NCI-H2227 treated with DMSO at 0.1 percent for 48 hours (cell line): ENCODE data around the gene MEF2B.
"Not testable (repeated sequence)": the region's sequence is repeated elsewhere in the genome, so short reads cannot be mapped to it uniquely, and the experiment has no call there.

Experiments
- DNase-seq: peaks from one replicate; lab custom pipeline; 2025; lab: John Stamatoyannopoulos, UW

MEF2B gene

GRCh38 chr19:19123386-19123785, 46.7 kb downstream of the MEF2B start:
- DNase-seq: no peak

GRCh38 chr19:19122902-19123301, 47.2 kb downstream of the MEF2B start:
- no peak for DNase-seq

GRCh38 chr19:19121371-19121770, 48.7 kb downstream of the MEF2B start:
- DNase-seq: no peak

DNA sequence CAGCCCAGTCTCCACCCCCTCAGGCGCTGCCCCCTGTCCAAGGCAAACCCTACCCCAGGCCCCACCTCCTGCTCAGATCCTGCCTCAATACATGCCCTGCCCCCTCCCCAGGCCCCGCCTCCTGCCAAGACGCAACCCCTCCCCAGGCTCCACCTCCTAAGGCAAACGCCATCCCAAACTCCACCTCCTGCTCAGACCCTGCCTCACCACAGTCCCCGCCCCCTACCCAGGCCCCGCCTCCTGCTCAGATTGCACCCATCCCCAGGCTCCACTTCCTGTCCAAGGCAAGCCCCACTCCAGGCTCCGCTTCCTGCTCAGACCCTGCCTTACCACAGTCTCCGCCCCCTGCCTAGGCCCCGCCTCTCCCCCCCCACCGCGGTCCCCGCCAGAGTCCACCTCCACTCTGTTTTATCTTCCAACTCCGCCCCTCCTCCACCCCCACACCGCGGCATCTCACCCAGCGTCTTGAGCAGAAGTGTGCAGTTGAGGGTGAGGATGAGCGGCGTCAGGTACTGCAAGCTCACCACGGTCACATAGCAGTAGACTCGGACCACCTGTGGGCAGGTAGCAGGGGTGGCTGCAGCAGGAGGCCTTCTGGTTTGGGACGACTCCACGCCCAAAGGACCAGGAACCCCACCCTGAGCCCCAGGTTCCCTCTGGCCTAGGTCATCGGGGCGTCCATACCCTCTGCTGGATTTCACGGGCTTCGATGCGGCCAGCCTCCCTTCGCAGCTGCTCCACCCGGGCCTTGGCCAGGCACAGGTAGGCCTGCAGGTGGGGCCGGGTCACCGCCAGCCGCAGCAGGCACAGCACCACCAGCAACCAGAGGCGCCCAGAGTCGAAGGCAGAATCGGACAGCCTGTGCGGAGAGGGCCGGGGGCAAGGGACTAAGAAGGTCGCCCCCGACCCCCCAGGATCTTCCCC, 49.5 kb downstream of the MEF2B start:
- DNase-seq: no peak

DNA sequence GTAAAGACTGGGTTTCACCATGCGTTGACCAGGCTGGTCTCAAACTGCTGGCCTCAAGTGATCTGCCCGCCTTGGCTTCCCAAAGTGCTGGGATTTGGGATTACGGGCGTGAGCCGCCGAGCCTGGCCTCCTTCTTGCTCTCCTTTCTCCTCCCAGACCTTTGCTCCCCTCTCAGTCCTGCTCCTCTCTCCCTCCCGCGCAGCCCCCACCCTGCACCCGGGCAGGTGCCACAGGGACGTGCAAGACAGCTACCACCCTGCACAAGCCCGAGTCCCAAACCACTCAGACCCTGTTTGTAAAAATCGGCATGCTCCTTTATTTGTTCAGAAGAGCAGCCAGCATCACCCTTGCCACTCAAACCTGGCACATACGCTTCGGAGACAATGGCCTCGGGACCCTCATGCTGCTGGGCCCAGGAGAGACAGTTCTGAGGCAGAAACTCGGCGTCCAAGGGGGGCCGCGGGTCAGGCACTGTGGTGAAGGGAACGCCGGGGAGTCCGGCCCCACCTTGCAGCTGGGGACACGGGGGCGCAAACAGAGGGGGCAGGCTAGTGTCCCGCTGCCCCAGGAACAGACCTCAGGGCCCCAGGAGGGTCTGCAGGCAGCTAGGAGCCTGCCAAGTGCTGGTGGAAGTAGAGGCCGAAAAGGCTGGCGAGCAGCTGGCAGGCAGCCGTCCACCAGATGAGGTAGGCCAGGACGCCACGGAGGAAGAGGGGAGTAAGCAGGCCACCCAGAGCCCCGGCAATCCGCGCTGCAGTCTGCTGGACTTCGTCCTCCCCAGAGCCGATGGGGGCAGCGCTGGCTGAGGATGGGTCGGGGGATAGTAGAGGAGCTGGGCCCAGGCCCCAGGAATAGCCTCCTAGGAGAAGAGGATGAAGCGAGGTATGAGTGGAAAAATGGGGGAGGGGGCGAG, 50.5 kb downstream of the MEF2B start:
- no peak for DNase-seq

- no peak for DNase-seq
Measured at GRCh38 chr19:19115954-19116353, 54.1 kb downstream of the MEF2B start.

DNA sequence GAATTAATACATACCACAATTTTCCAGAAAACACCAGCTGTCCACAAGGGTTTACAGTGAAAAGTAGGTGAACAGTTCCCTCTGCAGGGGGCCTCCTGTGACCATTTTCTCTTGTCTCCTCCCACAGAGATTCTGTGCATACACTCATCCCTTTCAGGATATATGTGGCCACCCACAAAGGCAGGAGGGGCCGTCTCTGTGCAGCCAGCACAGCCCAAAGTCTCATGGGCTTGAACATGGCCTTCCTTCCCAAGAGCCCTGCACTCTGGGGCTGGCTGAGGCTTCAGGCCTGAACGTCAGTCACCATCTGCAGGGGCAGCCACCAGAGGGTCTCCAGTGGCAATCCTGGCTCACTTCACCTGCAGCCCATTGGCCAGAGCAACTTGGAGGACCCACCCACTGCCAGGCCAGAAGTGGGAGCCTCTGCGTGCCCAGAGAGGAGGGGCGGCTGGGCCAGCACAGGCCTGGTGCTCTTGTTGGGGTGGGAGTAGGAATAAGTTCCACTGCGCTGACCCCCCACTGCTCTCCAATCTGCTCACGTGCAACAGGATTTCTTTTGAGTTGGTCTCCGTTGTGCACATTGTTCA, 56.9 kb downstream of the MEF2B start:
- DNase-seq: no peak

- DNase-seq: no peak
Measured at GRCh38 chr19:19111967-19112580, 58.0 kb downstream of the MEF2B start.

- no peak for DNase-seq
Measured at GRCh38 chr19:19111136-19111835, 58.8 kb downstream of the MEF2B start.

GRCh38 chr19:19110410-19111135, 59.5 kb downstream of the MEF2B start:
- no peak for DNase-seq

GRCh38 chr19:19109601-19110000, 60.5 kb downstream of the MEF2B start:
- DNase-seq: no peak

DNA sequence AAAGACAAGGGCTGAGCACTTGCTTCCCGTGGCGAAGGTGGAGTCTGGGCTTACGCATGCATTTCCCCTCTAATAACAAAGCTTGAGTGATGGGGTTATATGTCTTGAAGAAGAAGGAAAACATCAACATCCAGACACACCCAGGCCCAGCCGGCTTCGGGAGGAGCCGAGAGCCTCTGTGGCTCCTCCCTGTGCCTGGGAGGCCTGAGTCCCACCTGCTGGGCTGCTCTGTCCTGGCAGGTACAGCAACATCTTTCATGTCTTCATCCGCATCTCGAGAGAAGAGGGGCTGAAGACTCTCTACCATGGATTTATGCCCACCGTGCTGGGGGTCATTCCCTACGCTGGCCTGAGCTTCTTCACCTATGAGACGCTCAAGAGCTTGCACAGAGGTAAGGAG, 62.4 kb downstream of the MEF2B start:
- no peak for DNase-seq

GRCh38 chr19:19106938-19107337, 63.1 kb downstream of the MEF2B start:
- not testable (repeated sequence) for DNase-seq

GRCh38 chr19:19106056-19106551, 64.0 kb downstream of the MEF2B start:
- DNase-seq: no peak

GRCh38 chr19:19105365-19106055, 64.6 kb downstream of the MEF2B start:
- DNase-seq: no peak

DNA sequence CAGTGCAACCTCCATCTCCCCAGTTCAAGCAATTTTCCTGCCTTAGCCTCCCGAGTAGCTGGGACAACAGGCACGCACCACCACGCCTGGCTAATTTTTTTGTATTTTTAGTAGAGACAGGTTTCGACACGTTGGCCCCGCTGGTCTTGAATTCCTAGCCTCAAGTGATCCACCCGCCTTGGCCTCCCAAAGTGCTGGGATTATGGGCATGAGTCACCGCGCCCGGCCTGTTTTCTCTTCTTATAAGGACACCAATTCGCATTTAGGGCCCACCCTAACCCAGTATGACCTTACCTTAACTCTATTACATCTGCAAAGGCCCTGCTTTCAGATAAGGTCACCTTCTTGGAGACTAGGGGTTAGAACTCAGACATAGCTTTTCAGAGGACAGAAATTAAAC, 66.9 kb downstream of the MEF2B start:
- DNase-seq: no peak

DNA sequence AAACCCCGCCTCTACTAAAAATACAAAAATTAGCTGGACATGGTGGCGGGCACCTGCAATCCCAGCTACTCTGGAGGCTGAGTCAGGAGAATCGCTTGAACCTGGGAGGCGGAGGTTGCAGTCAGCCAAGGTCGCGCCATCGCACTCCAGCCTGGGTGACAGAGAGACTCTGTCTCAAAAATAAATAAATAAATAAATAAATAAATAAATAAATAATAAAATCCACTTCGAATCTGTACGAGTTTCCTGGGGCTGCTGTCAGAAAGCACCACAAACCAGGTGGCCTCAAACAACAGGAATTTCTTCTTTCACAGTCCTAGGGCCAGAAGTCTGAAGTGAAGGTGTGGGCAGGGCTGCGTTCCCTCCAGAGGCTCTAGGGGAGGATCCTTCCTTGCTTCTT, 67.5 kb downstream of the MEF2B start:
- DNase-seq: not testable (repeated sequence)

DNA sequence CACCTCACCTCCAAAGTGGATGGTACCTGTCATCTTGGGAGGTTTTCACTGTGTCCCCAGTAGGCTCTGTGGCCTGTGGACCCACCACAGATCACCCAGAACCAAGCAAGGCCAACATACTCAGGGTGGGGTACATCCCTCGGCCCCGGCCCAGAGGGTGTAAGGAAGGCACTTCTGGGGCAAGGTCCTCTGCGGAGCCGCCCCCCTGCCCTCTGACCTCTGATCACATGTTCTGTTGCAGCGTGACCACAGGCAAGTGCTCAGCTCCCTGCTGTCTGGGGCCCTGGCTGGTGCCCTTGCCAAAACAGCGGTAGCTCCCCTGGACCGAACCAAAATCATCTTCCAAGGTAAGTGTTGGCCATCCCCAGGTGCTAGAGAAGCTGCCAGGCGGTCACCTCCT, 68.5 kb downstream of the MEF2B start:
- no peak for DNase-seq

- no peak for DNase-seq
Measured at GRCh38 chr19:19098703-19099632, 71.1 kb downstream of the MEF2B start.
